Mesendoderm (in vitro differentiated cells): ENCODE data around the gene AHCYL2.

Experiments
- DNase-seq: peaks from one replicate; pipeline ENCODE4 v3.0.0; 2013
- H2AK5ac ChIP-seq: 2 replicates; pipeline ENCODE4 v1.6.1; 2013; ENCODE audit warnings: low read length, inconsistent platforms
- H2BK120ac ChIP-seq: 2 replicates; pipeline ENCODE4 v1.6.1; 2013; ENCODE audit warnings: low read depth, mild to moderate bottlenecking, low read length, moderate library complexity, mixed read lengths
- H2BK15ac ChIP-seq: replicated peaks from 2 replicates; pipeline ENCODE4 v1.6.1; 2013; ENCODE audit warnings: low read depth, mild to moderate bottlenecking, moderate library complexity
- H2BK5ac ChIP-seq: 2 replicates; pipeline ENCODE4 v1.6.1; 2013; ENCODE audit warnings: low read length, inconsistent platforms
- H3K18ac ChIP-seq: 2 replicates; pipeline ENCODE4 v1.6.1; 2013; ENCODE audit warnings: mild to moderate bottlenecking, low read length, mixed read lengths
- H3K23ac ChIP-seq: one replicate; pipeline ENCODE4 v1.6.1; 2013; ENCODE audit warnings: low read length
- H3K27ac ChIP-seq: 2 replicates; pipeline ENCODE4 v1.5.1; 2013; ENCODE audit warnings: low read depth, mild to moderate bottlenecking, inconsistent platforms, low read length, moderate library complexity
- H3K27me3 ChIP-seq: 2 replicates; pipeline ENCODE4 v1.6.1; 2013; ENCODE audit warnings: low read length, control low read depth, mild to moderate bottlenecking, inconsistent platforms; ENCODE audit not compliant: insufficient read depth, poor library complexity
- H3K36me3 ChIP-seq: 2 replicates; pipeline ENCODE4 v1.6.1; 2013; ENCODE audit warnings: low read length, inconsistent platforms; ENCODE audit not compliant: control insufficient read depth, insufficient read depth
- H3K4ac ChIP-seq: one replicate; pipeline ENCODE4 v1.6.1; 2013; ENCODE audit warnings: low read depth, mild to moderate bottlenecking, low read length, moderate library complexity
- H3K4me1 ChIP-seq: 2 replicates; pipeline ENCODE4 v1.6.1; 2013; ENCODE audit warnings: low read depth, low read length, inconsistent platforms; ENCODE audit not compliant: control insufficient read depth
- H3K4me2 ChIP-seq: 2 replicates; pipeline ENCODE4 v1.6.1; 2013; ENCODE audit warnings: low read length
- H3K4me3 ChIP-seq: 2 replicates; pipeline ENCODE4 v1.5.1; 2013; ENCODE audit warnings: mild to moderate bottlenecking, low read length
- H3K56ac ChIP-seq: one replicate; pipeline ENCODE4 v1.6.1; 2013; ENCODE audit warnings: low read length
- H3K79me1 ChIP-seq: 2 replicates; pipeline ENCODE4 v1.6.1; 2013; ENCODE audit warnings: low read length, inconsistent platforms
- H3K79me2 ChIP-seq: 2 replicates; pipeline ENCODE4 v1.6.1; 2013; ENCODE audit warnings: mild to moderate bottlenecking, low read length; ENCODE audit not compliant: control insufficient read depth, insufficient read depth
- H3K9ac ChIP-seq: 2 replicates; pipeline ENCODE4 v1.6.1; 2013; ENCODE audit warnings: low read length, inconsistent platforms
- H4K5ac ChIP-seq: one replicate; pipeline ENCODE4 v1.6.1; 2013; ENCODE audit warnings: low read length
- H4K8ac ChIP-seq: one replicate; pipeline ENCODE4 v1.6.1; 2013; ENCODE audit warnings: low read depth, mild to moderate bottlenecking, control low read depth, low read length, moderate library complexity
- WGBS: extraction: QIAGEN DNeasy Blood & Tissue Kit; methylation state at CpG from one replicate; pipeline ENCODE4 v1.1.7; 2013; ENCODE audit warnings: low lambda C conversion rate, missing lambda C conversion rate; ENCODE audit not compliant: insufficient coverage; ENCODE audit errors: extremely low coverage; 5-methylcytosine and 5-hydroxymethylcytosine counted together

The AHCYL2 gene

GRCh38 chr7:129308047-129308446 is 83.2 kb downstream of the AHCYL2 start:
- H2BK120ac ChIP-seq, result no peak overlapping the region
- H3K27ac ChIP-seq, result no peak overlapping the region
- no peak overlapping the region for H4K8ac ChIP-seq
- H3K23ac ChIP-seq, result no peak overlapping the region
- H3K4me1 ChIP-seq, result no peaks in the 10 kb centered on the region
- H2AK5ac ChIP-seq, result no peak overlapping the region
- no peaks in the 10 kb centered on the region for H3K79me1 ChIP-seq
- WGBS, result no CpG with 5 or more reads among the region's 1 CpG
- H3K56ac ChIP-seq, result no peak overlapping the region
- H3K27me3 ChIP-seq, result no peaks in the 10 kb centered on the region
- H3K79me2 ChIP-seq, result no peaks in the 10 kb centered on the region
- no peak overlapping the region for H3K9ac ChIP-seq
- DNase-seq, result no peak
- H2BK15ac ChIP-seq, result no peak overlapping the region
- H4K5ac ChIP-seq, result no peak overlapping the region
- H3K18ac ChIP-seq, result no peak overlapping the region
- no peak overlapping the region for H3K4ac ChIP-seq
- H2BK5ac ChIP-seq, result no peak overlapping the region
- no peak overlapping the region for H3K4me3 ChIP-seq
- no peak overlapping the region for H3K4me2 ChIP-seq
- no peaks in the 10 kb centered on the region for H3K36me3 ChIP-seq

GRCh38 chr7:129311429-129311828 is 86.6 kb downstream of the AHCYL2 start:
- Histone ChIP-seq H4K8ac (no peak overlapping the region), H3K79me1 (no peaks in the 10 kb centered on the region), H4K5ac (no peak overlapping the region), H2AK5ac (no peak overlapping the region), H3K36me3 (no peaks in the 10 kb centered on the region), H3K4me1 (no peaks in the 10 kb centered on the region), H3K56ac (no peak overlapping the region), H2BK120ac (no peak overlapping the region), H3K9ac (no peak overlapping the region), H3K79me2 (no peaks in the 10 kb centered on the region), H3K27ac (no peak overlapping the region), H3K4me3 (no peak overlapping the region), H3K4me2 (no peak overlapping the region), H3K27me3 (no peaks in the 10 kb centered on the region), H3K23ac (no peak overlapping the region), H3K4ac (no peak overlapping the region), H3K18ac (no peak overlapping the region), H2BK5ac (no peak overlapping the region), H2BK15ac (no peak overlapping the region)
- no peak for DNase-seq
- WGBS, result no CpG with 5 or more reads among the region's 5 CpGs

DNA sequence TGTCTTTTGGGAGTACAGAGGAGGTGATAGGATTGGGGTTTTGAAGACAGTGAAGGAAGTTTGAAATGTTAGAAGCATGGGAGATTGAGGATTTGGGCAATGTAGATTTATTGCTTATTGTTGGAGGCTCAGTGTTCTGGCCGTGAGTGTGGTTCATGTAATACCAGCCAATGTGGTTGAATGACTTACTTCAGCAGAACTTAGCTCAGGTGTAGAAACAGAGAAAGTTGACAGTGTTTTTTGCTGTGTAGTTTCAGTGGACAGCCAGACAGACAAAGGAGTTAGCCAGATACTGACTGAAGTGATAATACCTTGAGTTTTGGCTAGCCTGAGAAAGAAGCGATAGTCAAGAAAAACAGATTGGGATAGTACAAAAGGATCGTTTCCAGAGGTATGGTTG is 88.5 kb downstream of the AHCYL2 start:
- H3K4me3 ChIP-seq, result no peak overlapping the region
- H3K79me1 ChIP-seq, result no peaks in the 10 kb centered on the region
- no peak overlapping the region for H2AK5ac ChIP-seq
- H3K18ac ChIP-seq, result no peak overlapping the region
- H2BK5ac ChIP-seq, result no peak overlapping the region
- no peak for DNase-seq
- no peak overlapping the region for H3K56ac ChIP-seq
- no peaks in the 10 kb centered on the region for H3K79me2 ChIP-seq
- H4K5ac ChIP-seq, result no peak overlapping the region
- no peak overlapping the region for H3K4me2 ChIP-seq
- no peak overlapping the region for H3K27ac ChIP-seq
- no peak overlapping the region for H2BK15ac ChIP-seq
- no peak overlapping the region for H4K8ac ChIP-seq
- H3K23ac ChIP-seq, result no peak overlapping the region
- H3K27me3 ChIP-seq, result no peaks in the 10 kb centered on the region
- WGBS, result no CpG with 5 or more reads among the region's 3 CpGs
- no peak overlapping the region for H2BK120ac ChIP-seq
- H3K4me1 ChIP-seq, result no peaks in the 10 kb centered on the region
- no peak overlapping the region for H3K4ac ChIP-seq
- H3K36me3 ChIP-seq, result no peaks in the 10 kb centered on the region
- no peak overlapping the region for H3K9ac ChIP-seq

GRCh38 chr7:129315960-129316359 is 91.1 kb downstream of the AHCYL2 start:
- H2BK15ac ChIP-seq, result no peak overlapping the region
- no peak overlapping the region for H3K18ac ChIP-seq
- H3K4ac ChIP-seq, result no peak overlapping the region
- no peaks in the 10 kb centered on the region for H3K27me3 ChIP-seq
- no peaks in the 10 kb centered on the region for H3K79me1 ChIP-seq
- H3K4me1 ChIP-seq, result no peaks in the 10 kb centered on the region
- H3K9ac ChIP-seq, result no peak overlapping the region
- no peak overlapping the region for H2AK5ac ChIP-seq
- no peak overlapping the region for H2BK5ac ChIP-seq
- H3K23ac ChIP-seq, result no peak overlapping the region
- H3K4me2 ChIP-seq, result no peak overlapping the region
- H3K4me3 ChIP-seq, result no peak overlapping the region
- H3K56ac ChIP-seq, result no peak overlapping the region
- WGBS, result no CpG with 5 or more reads among the region's 2 CpGs
- no peak overlapping the region for H4K5ac ChIP-seq
- H3K36me3 ChIP-seq, result no peaks in the 10 kb centered on the region
- no peaks in the 10 kb centered on the region for H3K79me2 ChIP-seq
- no peak overlapping the region for H3K27ac ChIP-seq
- no peak overlapping the region for H4K8ac ChIP-seq
- no peak overlapping the region for H2BK120ac ChIP-seq
- DNase-seq, result no peak

- no peaks in the 10 kb centered on the region for H3K79me1 ChIP-seq
- DNase-seq, result peak; percentile 42
- H3K4ac ChIP-seq, result no peak overlapping the region
- H3K4me1 ChIP-seq, result no peaks in the 10 kb centered on the region
- H2BK15ac ChIP-seq, result no peak overlapping the region
- no peaks in the 10 kb centered on the region for H3K36me3 ChIP-seq
- H2BK120ac ChIP-seq, result no peak overlapping the region
- H3K56ac ChIP-seq, result no peak overlapping the region
- no peak overlapping the region for H2BK5ac ChIP-seq
- no peak overlapping the region for H3K27ac ChIP-seq
- H3K27me3 ChIP-seq, result no peaks in the 10 kb centered on the region
- H2AK5ac ChIP-seq, result no peak overlapping the region
- no CpG with 5 or more reads among the region's 2 CpGs for WGBS
- H3K9ac ChIP-seq, result no peak overlapping the region
- no peak overlapping the region for H3K4me3 ChIP-seq
- no peak overlapping the region for H3K23ac ChIP-seq
- H3K18ac ChIP-seq, result no peak overlapping the region
- no peaks in the 10 kb centered on the region for H3K79me2 ChIP-seq
- H3K4me2 ChIP-seq, result no peak overlapping the region
- H4K8ac ChIP-seq, result no peak overlapping the region
- H4K5ac ChIP-seq, result no peak overlapping the region
These were observed 92.6 kb downstream of the AHCYL2 start for GRCh38 chr7:129317450-129317849.

DNA sequence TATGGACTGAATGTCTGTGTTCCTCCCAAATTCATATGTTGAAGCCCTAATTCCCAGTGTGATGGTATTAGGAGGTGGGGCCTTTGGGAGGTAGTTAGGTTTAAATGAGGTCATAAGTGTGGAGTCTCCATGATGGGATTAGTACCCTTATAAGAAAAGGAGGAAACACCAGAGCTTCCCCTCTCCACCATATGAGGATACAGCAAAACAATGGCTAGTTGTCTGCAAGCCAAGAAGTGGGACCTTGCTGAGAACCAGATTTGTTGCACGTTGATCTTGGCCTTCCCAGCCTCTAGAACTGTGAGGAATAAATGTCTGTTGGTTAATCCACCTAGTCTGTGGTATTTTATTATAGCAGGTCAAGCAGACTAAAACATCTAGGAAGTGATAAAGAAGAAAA is 102.2 kb downstream of the AHCYL2 start:
- Histone ChIP-seq H3K79me2 (no peaks in the 10 kb centered on the region), H4K5ac (no peak overlapping the region), H3K9ac (no peak overlapping the region), H3K79me1 (no peaks in the 10 kb centered on the region), H2BK120ac (no peak overlapping the region), H3K36me3 (no peaks in the 10 kb centered on the region), H3K4me3 (no peak overlapping the region), H3K4me1 (no peaks in the 10 kb centered on the region), H2AK5ac (no peak overlapping the region), H3K18ac (no peak overlapping the region), H3K27ac (no peak overlapping the region), H2BK5ac (no peak overlapping the region), H3K4ac (no peak overlapping the region), H3K4me2 (no peak overlapping the region), H2BK15ac (no peak overlapping the region), H4K8ac (no peak overlapping the region), H3K56ac (no peak overlapping the region), H3K27me3 (no peaks in the 10 kb centered on the region), H3K23ac (no peak overlapping the region)
- no CpG with 5 or more reads among the region's 1 CpG for WGBS
- DNase-seq, result no peak
